ENCODE data around the gene DIP2B. TPM values are rescaled to one million over a fixed set of nuclear protein-coding genes. Genes with fewer than 3 reads are reported as not detected.
A peak's percentile ranks its signal among the peaks of the same experiment; 100 is the strongest.
"Not testable (repeated sequence)": the region's sequence is repeated elsewhere in the genome, so short reads cannot be mapped to it uniquely, and the experiment has no call there.

Gene DIP2B
- total and polyA plus RNA-seq, 2 experiments from 2014 or later = 5.6 to 17.9 TPM

DNA sequence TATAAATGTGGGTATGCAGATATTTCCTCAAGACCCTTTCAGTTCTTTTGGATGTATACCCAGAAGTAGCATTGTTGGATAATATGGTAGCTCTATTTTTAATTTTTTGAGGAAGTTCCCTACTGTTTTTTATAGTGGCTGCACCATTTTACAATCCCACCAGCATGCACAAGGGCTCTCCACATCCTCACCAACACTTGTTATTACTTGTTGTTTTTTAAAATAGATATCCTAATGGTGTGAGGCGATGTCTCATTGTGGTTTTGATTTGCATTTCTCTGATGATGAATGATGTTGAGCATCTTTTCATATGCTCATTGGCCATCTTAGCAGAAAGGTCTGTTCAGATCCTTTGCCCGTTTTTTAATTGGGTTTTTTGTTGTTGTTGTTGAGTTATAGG, 47.1 kb downstream of the DIP2B start:
- no peak overlapping the region for H3K4me3 ChIP-seq
- H2AFZ ChIP-seq = no peak overlapping the region
- H4K20me1 ChIP-seq (ENCODE audit: insufficient read depth) = no peaks in the 10 kb centered on the region
- H3K9ac ChIP-seq = no peak overlapping the region
- no peaks in the 10 kb centered on the region for H3K9me3 ChIP-seq (ENCODE audit: low read depth)
- peaks cover 11% of the 10 kb centered on the region for H3K4me1 ChIP-seq (ENCODE audit: insufficient read depth)
- 0 out of 2 replicates have a peak, but pooled peaks cover 3% of the 10 kb centered on the region for H3F3A ChIP-seq (ENCODE audit: insufficient read depth)
- H3K36me3 ChIP-seq (ENCODE audit: low read depth) = no peaks in the 10 kb centered on the region
- no peak overlapping the region for H3K4me2 ChIP-seq (ENCODE audit: unreplicated experiment)
- no peaks in the 10 kb centered on the region for H3K9me2 ChIP-seq (ENCODE audit: insufficient read depth)
- H3K27ac ChIP-seq = no peak overlapping the region
- TF ChIP-seq EZH2 (IDR thresholded peaks at IDR 0.05; ENCODE audit: insufficient read depth, poor library complexity, severe bottlenecking) (no peak), EZH2phosphoT487 (IDR thresholded peaks at IDR 0.05; ENCODE audit: insufficient read depth, low read depth) (no peak)
- H3K27me3 ChIP-seq (replicated peaks; ENCODE audit: insufficient read depth) = no peaks in the 10 kb centered on the region
- in situ Hi-C loops (cut with MboI) = no loop called here
- H3K79me2 ChIP-seq (ENCODE audit: insufficient read depth) = peaks cover 97% of the 10 kb centered on the region
- WGBS, 2 experiments (ENCODE audit: low coverage in 1 of 2, low lambda C conversion rate in 2 of 2, missing lambda C conversion rate in 2 of 2) = 97 to 100% methylated on average over 2 of the region's 2 CpGs
- DNase-seq = no peak

DNA sequence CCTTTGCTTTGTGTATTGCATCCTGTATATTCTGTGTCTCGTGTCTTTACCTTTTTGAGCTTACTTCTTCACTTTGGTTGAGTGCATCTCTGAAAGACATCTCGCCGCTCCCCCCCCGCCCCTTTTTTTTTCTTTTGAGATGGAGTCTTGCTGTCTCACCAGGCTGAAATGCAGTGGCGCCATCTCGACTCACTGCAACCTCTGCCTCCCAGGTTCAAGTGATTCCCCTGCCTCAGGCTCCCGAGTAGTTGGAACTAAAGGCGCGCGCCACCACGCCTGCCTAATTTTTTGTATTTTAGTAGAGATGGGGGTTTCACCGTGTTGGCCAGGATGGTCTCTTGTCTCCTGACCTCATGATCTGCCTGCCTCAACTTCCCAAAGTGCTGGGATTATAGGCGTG, 49.9 kb downstream of the DIP2B start:
- 96 to 98% methylated on average over 13 of the region's 13 CpGs for WGBS, 2 experiments (ENCODE audit: low coverage in 1 of 2, low lambda C conversion rate in 2 of 2, missing lambda C conversion rate in 2 of 2)
- H3K4me2 ChIP-seq (ENCODE audit: unreplicated experiment) = no peak overlapping the region
- no peaks in the 10 kb centered on the region for H3K9me3 ChIP-seq (ENCODE audit: low read depth)
- no peak overlapping the region for H3K4me3 ChIP-seq
- H3K27me3 ChIP-seq (replicated peaks; ENCODE audit: insufficient read depth) = no peaks in the 10 kb centered on the region
- no peak overlapping the region for H3K9ac ChIP-seq
- peaks cover 97% of the 10 kb centered on the region for H3K79me2 ChIP-seq (ENCODE audit: insufficient read depth)
- H4K20me1 ChIP-seq (ENCODE audit: insufficient read depth) = no peaks in the 10 kb centered on the region
- H3K9me2 ChIP-seq (ENCODE audit: insufficient read depth) = no peaks in the 10 kb centered on the region
- H3K36me3 ChIP-seq (ENCODE audit: low read depth) = no peaks in the 10 kb centered on the region
- H2AFZ ChIP-seq = no peak overlapping the region
- DNase-seq = no peak
- peaks cover 16% of the 10 kb centered on the region for H3K4me1 ChIP-seq (ENCODE audit: insufficient read depth)
- H3F3A ChIP-seq (ENCODE audit: insufficient read depth) = peaks cover 14% of the 10 kb centered on the region
- TF ChIP-seq EZH2phosphoT487 (IDR thresholded peaks at IDR 0.05; ENCODE audit: insufficient read depth, low read depth) = no peak
- H3K27ac ChIP-seq = no peak overlapping the region
- in situ Hi-C loops (cut with MboI) = no loop called here

DNA sequence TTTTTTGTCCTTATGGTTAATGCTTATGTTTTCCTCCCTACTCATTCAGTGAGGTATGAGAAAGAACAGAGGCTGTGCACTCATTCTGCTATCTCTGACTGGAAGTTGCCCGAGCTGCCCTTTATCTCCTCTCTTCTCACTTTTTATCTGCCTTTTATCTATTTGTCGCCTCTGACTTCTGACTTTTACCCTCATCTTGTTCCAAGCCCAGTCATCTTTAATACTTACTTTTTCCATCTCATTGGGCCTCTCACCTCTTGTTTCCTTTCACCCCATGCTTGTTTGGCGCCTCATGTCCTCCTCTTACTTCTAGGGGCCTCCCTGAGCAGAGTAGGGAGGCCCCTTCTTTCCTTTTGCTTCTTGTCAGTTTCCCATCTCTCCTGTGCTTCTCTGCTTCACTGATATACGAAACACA, 50.7 kb downstream of the DIP2B start:
- peaks cover 97% of the 10 kb centered on the region for H3K79me2 ChIP-seq (ENCODE audit: insufficient read depth)
- H3K4me3 ChIP-seq = no peak overlapping the region
- no peaks in the 10 kb centered on the region for H3K27me3 ChIP-seq (replicated peaks; ENCODE audit: insufficient read depth)
- in situ Hi-C loops (cut with MboI) = no loop called here
- H3K9me2 ChIP-seq (ENCODE audit: insufficient read depth) = no peaks in the 10 kb centered on the region
- H3K9me3 ChIP-seq (ENCODE audit: low read depth) = no peaks in the 10 kb centered on the region
- TF ChIP-seq EZH2 (IDR thresholded peaks at IDR 0.05; ENCODE audit: insufficient read depth, poor library complexity, severe bottlenecking) = no peak
- no peak for TF ChIP-seq EZH2phosphoT487 (IDR thresholded peaks at IDR 0.05; ENCODE audit: insufficient read depth, low read depth)
- H2AFZ ChIP-seq = no peak overlapping the region
- no peak overlapping the region for H3K4me2 ChIP-seq (ENCODE audit: unreplicated experiment)
- peaks cover 14% of the 10 kb centered on the region for H3F3A ChIP-seq (ENCODE audit: insufficient read depth)
- H3K4me1 ChIP-seq (ENCODE audit: insufficient read depth) = peaks cover 16% of the 10 kb centered on the region
- H3K36me3 ChIP-seq (ENCODE audit: low read depth) = no peaks in the 10 kb centered on the region
- no peak overlapping the region for H3K27ac ChIP-seq
- H4K20me1 ChIP-seq (ENCODE audit: insufficient read depth) = no peaks in the 10 kb centered on the region
- H3K9ac ChIP-seq = no peak overlapping the region
- 96 to 99% methylated on average over 4 of the region's 4 CpGs for WGBS, 2 experiments (ENCODE audit: low coverage in 1 of 2, low lambda C conversion rate in 2 of 2, missing lambda C conversion rate in 2 of 2)
- no peak for DNase-seq

DNA sequence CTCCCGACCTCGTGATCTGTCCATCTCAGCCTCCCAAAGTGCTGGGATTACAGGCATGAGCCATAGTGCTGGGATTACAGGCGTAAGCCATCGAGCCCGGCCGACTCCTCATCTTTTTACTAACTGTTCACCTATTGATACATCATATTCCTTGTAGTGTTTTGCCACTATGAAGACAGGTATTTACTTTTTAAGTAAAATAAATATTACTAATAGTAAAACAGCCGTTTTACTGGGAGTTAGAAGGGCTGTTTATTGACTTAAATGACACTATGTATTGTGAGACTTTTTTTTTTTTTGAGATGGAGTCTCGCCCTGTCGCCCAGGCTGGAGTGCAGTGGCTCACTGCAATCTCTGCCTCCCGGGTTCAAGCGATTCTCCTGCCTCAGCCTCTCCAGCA, 51.5 kb downstream of the DIP2B start:
- no peaks in the 10 kb centered on the region for H4K20me1 ChIP-seq (ENCODE audit: insufficient read depth)
- no peak overlapping the region for H3K9ac ChIP-seq
- H3K9me3 ChIP-seq (ENCODE audit: low read depth) = no peaks in the 10 kb centered on the region
- H3K79me2 ChIP-seq (ENCODE audit: insufficient read depth) = peaks cover 99% of the 10 kb centered on the region
- no peak overlapping the region for H2AFZ ChIP-seq
- peaks cover 14% of the 10 kb centered on the region for H3F3A ChIP-seq (ENCODE audit: insufficient read depth)
- H3K4me1 ChIP-seq (ENCODE audit: insufficient read depth) = peaks cover 16% of the 10 kb centered on the region
- 97 to 98% methylated on average over 11 of the region's 11 CpGs for WGBS, 2 experiments (ENCODE audit: low coverage in 1 of 2, low lambda C conversion rate in 2 of 2, missing lambda C conversion rate in 2 of 2)
- H3K36me3 ChIP-seq (ENCODE audit: low read depth) = no peaks in the 10 kb centered on the region
- H3K4me3 ChIP-seq = no peak overlapping the region
- H3K27me3 ChIP-seq (replicated peaks; ENCODE audit: insufficient read depth) = no peaks in the 10 kb centered on the region
- H3K4me2 ChIP-seq (ENCODE audit: unreplicated experiment) = no peak overlapping the region
- peak overlapping the region; percentile 19; the same call in 1 of the 2 replicates for H3K27ac ChIP-seq
- no peaks in the 10 kb centered on the region for H3K9me2 ChIP-seq (ENCODE audit: insufficient read depth)
- no peak for DNase-seq
- in situ Hi-C loops (cut with MboI) = no loop called here
- no peak for TF ChIP-seq EZH2 (IDR thresholded peaks at IDR 0.05; ENCODE audit: insufficient read depth, poor library complexity, severe bottlenecking)
- TF ChIP-seq EZH2phosphoT487 (IDR thresholded peaks at IDR 0.05; ENCODE audit: insufficient read depth, low read depth) = no peak

DNA sequence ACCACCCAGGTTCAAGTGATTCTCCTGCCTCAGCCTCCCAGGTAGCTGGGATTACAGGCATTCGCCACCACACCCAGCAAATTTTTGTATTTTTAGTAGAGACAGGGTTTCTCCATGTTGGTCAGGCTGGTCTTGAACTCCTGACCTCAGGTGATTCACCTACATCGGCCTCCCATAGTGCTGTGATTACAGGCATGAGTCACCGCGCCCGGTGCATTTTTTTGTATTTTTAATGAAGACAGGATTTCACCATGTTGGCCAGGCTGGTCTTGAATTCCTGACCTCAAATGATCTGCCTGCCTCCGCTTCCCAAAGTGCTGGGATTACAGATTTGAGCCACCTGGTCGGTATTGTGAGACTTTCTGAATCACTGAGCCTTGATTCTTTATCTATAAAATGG, 52.0 kb downstream of the DIP2B start:
- H4K20me1 ChIP-seq (ENCODE audit: insufficient read depth); H3K9me3 ChIP-seq (ENCODE audit: low read depth); H3K9ac ChIP-seq; H3K9me2 ChIP-seq (ENCODE audit: insufficient read depth); H2AFZ ChIP-seq; H3K4me3 ChIP-seq; H3K36me3 ChIP-seq (ENCODE audit: low read depth); H3K27me3 ChIP-seq (replicated peaks; ENCODE audit: insufficient read depth); in situ Hi-C loops (cut with MboI): not testable (repeated sequence)
- DNase-seq = peak; percentile 57
- H3F3A ChIP-seq (ENCODE audit: insufficient read depth) = peaks cover 14% of the 10 kb centered on the region
- peak overlapping the region; percentile 19 for H3K27ac ChIP-seq
- H3K79me2 ChIP-seq (ENCODE audit: insufficient read depth) = peaks cover 99% of the 10 kb centered on the region
- peaks cover 16% of the 10 kb centered on the region for H3K4me1 ChIP-seq (ENCODE audit: insufficient read depth)
- H3K4me2 ChIP-seq (ENCODE audit: unreplicated experiment) = peak overlapping the region; percentile 20
- 55 to 60% methylated on average over 7 of the region's 7 CpGs for WGBS, 2 experiments (ENCODE audit: low coverage in 1 of 2, low lambda C conversion rate in 2 of 2, missing lambda C conversion rate in 2 of 2)

All from GM23248 (cell line).